Measurements from ENCODE around the gene DMBT1. TPM values are rescaled to one million over a fixed set of nuclear protein-coding genes. Genes with fewer than 3 reads are reported as not detected.

DMBT1 gene
- total RNA-seq, 4 donors from 2014 or later: 0.15 to 0.62 (median 0.31) TPM

DNA sequence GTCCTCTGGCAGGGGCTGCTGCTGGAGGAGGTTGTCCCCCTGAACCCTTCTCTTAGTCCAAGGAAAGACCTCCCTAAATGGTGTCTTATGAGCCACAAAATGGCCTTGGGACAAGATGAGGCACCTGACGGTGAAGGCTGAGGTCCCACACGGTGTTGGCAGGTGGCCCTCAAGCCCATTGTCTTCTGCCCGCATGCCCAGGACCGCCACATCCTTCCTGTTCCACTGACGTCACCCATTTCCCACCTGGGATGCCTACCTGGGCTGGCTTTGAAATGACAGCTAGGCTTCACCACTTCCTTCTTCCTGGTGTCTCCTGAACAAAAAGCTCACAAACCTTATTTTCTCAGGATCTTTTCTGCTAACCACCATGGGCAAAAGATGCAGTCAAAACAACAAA, 2.1 kb upstream of the DMBT1 start:
- DNase-seq (ENCODE audit: low spot score in 2 of 2): no peak
- Histone ChIP-seq H3K4me1 (peaks cover 16% of the 10 kb centered on the region), H3K9me3 (no peaks in the 10 kb centered on the region), H3K27me3 (peaks cover 9% of the 10 kb centered on the region), H3K36me3 (no peaks in the 10 kb centered on the region), H3K27ac (no peak overlapping the region), H3K4me3 (no peak overlapping the region)
- TF ChIP-seq, protein P1, sequence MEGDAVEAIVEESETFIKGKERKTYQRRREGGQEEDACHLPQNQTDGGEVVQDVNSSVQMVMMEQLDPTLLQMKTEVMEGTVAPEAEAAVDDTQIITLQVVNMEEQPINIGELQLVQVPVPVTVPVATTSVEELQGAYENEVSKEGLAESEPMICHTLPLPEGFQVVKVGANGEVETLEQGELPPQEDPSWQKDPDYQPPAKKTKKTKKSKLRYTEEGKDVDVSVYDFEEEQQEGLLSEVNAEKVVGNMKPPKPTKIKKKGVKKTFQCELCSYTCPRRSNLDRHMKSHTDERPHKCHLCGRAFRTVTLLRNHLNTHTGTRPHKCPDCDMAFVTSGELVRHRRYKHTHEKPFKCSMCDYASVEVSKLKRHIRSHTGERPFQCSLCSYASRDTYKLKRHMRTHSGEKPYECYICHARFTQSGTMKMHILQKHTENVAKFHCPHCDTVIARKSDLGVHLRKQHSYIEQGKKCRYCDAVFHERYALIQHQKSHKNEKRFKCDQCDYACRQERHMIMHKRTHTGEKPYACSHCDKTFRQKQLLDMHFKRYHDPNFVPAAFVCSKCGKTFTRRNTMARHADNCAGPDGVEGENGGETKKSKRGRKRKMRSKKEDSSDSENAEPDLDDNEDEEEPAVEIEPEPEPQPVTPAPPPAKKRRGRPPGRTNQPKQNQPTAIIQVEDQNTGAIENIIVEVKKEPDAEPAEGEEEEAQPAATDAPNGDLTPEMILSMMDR (IDR thresholded peaks at IDR 0.05): no peak
- TF ChIP-seq EP300 (IDR thresholded peaks at IDR 0.05) (no peak), POLR2AphosphoS5 (IDR thresholded peaks at IDR 0.05) (no peak), POLR2A (IDR thresholded peaks at IDR 0.05) (no peak)
- 62% methylated on average over 2 of the region's 5 CpGs for WGBS

DNA sequence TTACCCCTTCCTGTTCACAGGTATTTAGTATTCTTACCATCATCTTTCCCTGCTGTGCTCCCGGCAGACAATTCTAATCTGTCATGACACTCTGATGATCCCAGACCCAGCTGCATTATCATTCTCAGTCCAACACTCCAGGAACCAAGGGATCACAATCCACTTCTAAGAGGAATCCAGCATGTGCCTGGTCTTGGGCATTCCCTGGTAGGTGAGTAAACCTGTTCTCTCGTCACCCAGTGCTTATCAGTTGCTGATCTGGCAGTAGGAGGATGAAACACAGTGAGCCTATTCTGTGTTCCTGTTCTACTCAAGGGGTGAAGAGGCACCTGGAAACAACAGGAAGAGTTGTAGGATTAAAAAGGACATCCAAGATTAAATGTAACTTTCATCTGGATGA, 1.3 kb upstream of the DMBT1 start:
- 63% methylated on average over 2 of the region's 2 CpGs for WGBS
- no peak for TF ChIP-seq POLR2A (IDR thresholded peaks at IDR 0.05)
- no peak for TF ChIP-seq POLR2AphosphoS5 (IDR thresholded peaks at IDR 0.05)
- TF ChIP-seq, protein P1 (IDR thresholded peaks at IDR 0.05): no peak
- TF ChIP-seq EP300 (IDR thresholded peaks at IDR 0.05): no peak
- no peaks in the 10 kb centered on the region for H3K9me3 ChIP-seq
- no peak overlapping the region for H3K27ac ChIP-seq
- H3K36me3 ChIP-seq: no peaks in the 10 kb centered on the region
- H3K4me1 ChIP-seq: peaks cover 16% of the 10 kb centered on the region
- peaks cover 9% of the 10 kb centered on the region for H3K27me3 ChIP-seq
- DNase-seq (ENCODE audit: low spot score in 2 of 2): no peak
- no peak overlapping the region for H3K4me3 ChIP-seq

DNA sequence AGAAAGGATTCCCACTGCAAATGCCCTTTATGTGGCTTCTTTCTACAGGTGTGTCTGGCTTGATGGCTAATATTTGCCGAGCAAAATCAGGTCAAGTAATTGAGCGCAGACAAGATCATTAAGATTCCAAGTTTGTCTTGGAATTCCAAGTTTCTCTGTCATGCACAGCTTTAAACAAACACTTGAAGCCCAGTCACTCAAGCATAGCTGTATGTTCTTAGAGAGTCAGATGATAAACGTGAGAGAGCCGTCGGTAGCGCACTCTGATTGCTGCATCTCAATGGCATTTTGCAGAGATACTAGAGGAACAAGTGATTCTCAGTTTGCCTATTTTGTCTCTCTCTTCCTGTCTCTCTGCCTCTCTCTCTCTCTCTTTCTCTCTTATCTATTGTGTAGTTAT, 658 bp downstream of the DMBT1 start:
- WGBS: 73% methylated on average over 6 of the region's 6 CpGs
- Histone ChIP-seq H3K27ac (no peak overlapping the region), H3K27me3 (peaks cover 9% of the 10 kb centered on the region), H3K4me3 (no peak overlapping the region), H3K4me1 (peaks cover 18% of the 10 kb centered on the region), H3K36me3 (no peaks in the 10 kb centered on the region), H3K9me3 (no peaks in the 10 kb centered on the region)
- no peak for DNase-seq (ENCODE audit: low spot score in 2 of 2)
- TF ChIP-seq POLR2A (IDR thresholded peaks at IDR 0.05) (no peak), EP300 (IDR thresholded peaks at IDR 0.05) (no peak), POLR2AphosphoS5 (IDR thresholded peaks at IDR 0.05) (no peak)
- TF ChIP-seq, protein P1 (IDR thresholded peaks at IDR 0.05): no peak

DNA sequence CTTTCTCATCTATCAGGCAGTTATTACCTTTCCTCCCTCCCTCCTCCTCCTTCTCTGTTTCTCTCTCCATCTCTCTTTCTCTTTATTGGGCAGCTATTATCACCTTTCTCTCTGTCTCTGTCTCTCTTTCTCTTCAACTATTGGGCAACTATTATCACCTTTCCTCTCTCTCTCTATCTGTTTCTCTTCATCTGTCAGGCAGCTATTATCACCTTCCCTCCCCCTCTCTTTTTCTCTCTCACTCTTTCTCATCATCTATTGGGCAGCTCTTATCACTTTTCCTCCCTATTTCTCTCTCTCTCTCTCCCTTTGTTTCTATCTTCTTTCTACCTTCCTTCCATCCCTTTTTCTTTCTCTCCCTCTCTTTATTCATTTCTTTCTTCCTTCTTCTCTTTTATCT, 1.2 kb downstream of the DMBT1 start:
- DNase-seq (ENCODE audit: low spot score in 2 of 2): no peak
- Histone ChIP-seq H3K4me1 (peaks cover 18% of the 10 kb centered on the region), H3K36me3 (no peaks in the 10 kb centered on the region), H3K4me3 (no peak overlapping the region), H3K27ac (no peak overlapping the region), H3K9me3 (no peaks in the 10 kb centered on the region), H3K27me3 (peaks cover 9% of the 10 kb centered on the region)
- TF ChIP-seq EP300 (IDR thresholded peaks at IDR 0.05) (no peak), POLR2AphosphoS5 (IDR thresholded peaks at IDR 0.05) (no peak), POLR2A (IDR thresholded peaks at IDR 0.05) (no peak)
- TF ChIP-seq, protein P1 (IDR thresholded peaks at IDR 0.05): no peak

DNA sequence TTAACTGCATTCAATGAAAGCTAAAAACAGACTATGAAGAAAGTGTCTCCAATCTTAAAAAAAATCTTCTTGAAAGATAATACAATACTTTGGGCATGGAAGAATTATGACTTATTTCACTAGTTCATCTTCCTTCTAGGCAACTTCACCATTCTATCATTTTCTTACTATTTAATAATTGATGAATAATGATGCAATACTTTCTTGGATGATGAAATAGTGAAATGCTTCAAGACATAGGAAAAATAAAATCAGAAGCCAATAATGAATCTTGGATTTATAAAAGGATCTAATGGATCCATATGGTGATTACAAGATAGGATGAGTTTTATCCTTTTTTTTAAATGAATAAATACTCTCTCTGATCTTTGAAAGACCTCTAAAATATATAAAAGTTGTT, 4.4 kb downstream of the DMBT1 start:
- Histone ChIP-seq H3K27me3 (peaks cover 9% of the 10 kb centered on the region), H3K9me3 (no peaks in the 10 kb centered on the region), H3K4me1 (peaks cover 10% of the 10 kb centered on the region), H3K36me3 (no peaks in the 10 kb centered on the region), H3K4me3 (no peak overlapping the region), H3K27ac (no peak overlapping the region)
- no peak for DNase-seq (ENCODE audit: low spot score in 2 of 2)
- no peak for TF ChIP-seq EP300 (IDR thresholded peaks at IDR 0.05)
- TF ChIP-seq POLR2AphosphoS5 (IDR thresholded peaks at IDR 0.05): no peak
- TF ChIP-seq, protein P1 (IDR thresholded peaks at IDR 0.05): no peak
- no peak for TF ChIP-seq POLR2A (IDR thresholded peaks at IDR 0.05)
